ENCODE measurements around the gene OSBPL3.
"Not testable (repeated sequence)": the region's sequence is repeated elsewhere in the genome, so short reads cannot be mapped to it uniquely, and the experiment has no call there.

OSBPL3 gene

GRCh38 chr7:24794751-24795406 lies 185.1 kb downstream of the OSBPL3 start:
- not testable (repeated sequence) for DNase-seq (ENCODE audit: low spot score)

- DNase-seq (ENCODE audit: low spot score) = no peak
Observed at GRCh38 chr7:24793982-24794648, 185.9 kb downstream of the OSBPL3 start.

- DNase-seq (ENCODE audit: low spot score) = no peak
Observed at GRCh38 chr7:24788961-24789576, 190.9 kb downstream of the OSBPL3 start.

DNA sequence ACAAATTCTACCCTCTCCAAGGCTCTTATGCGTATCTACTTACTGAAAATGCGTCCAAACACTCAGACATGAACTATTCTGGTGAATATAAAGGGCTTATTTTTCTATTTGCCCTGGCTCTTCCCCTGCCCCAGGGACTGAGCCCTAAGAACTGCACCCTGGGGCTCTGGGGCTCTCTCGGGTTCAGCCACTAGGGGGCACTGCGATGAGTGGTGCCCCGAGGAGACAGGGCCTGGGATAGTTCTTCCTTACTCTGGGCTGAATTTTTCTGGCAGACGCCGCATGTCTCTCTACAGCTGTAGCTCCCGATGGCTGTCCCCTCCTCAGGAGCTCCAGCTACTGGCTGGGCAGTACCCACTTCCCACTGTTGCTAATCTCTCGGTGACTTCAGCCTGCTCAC lies 191.9 kb downstream of the OSBPL3 start:
- no peak for DNase-seq (ENCODE audit: low spot score)

DNA sequence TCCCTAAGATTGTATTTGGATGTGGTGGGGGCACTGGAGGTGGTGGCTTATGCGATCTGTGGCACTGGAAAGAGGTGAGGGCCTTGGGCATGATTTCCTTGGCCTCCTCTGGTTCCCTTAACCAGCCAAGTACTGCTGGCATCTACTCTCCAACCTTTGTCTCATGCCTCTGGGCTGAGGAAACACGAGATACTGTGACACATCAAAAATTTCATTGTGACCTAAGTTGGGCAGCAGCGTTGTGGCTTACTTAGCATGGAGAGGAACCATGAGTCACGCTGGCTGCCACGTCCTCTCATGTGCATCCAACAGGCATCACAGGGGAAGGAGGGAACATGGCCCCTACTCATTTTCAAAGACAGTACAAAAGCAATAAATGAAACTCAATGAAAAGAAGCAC lies 193.0 kb downstream of the OSBPL3 start:
- DNase-seq (ENCODE audit: low spot score) = no peak

GRCh38 chr7:24786306-24786705 lies 193.7 kb downstream of the OSBPL3 start:
- no peak for DNase-seq (ENCODE audit: low spot score)

DNA sequence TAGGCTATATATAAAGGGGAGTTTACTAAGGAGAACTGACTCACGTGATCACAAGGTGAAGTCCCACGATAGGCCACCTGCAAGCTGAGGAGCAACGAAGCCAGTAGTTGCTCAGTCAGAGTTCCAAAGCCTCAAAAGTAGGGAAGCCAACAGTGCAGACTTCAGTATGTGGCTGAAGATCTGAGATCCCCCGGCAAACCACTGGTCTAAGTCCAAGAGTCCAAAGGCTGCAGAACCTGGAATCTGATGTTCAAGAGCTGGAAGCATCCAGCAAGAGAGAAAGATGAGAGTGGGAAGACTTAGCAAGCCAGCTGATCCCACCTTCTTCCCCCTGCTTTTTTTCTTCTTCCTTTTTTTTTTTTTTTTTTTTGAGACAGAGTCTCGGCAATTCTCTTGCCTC lies 195.7 kb downstream of the OSBPL3 start:
- no peak for DNase-seq (ENCODE audit: low spot score)

DNA sequence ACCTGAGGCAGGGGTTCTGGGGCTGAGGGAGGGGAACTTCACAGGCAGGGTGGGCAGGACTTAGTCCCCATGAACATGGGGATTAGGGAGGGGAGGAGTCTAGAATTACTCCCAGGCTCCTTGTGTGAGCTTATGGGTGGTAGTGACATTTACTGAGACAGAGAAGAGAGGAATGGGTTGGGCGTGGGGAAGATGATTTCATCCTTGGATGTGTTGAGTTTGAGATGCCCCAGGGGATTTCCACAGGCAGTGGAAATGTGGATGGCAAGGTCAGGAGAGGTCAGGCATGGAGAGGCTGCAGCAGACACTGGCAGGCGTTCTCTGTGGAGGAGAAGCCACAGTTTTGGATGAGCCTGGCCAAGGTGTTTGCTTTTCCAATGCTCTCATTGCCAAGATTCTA lies 196.3 kb downstream of the OSBPL3 start:
- no peak for DNase-seq (ENCODE audit: low spot score)

DNA sequence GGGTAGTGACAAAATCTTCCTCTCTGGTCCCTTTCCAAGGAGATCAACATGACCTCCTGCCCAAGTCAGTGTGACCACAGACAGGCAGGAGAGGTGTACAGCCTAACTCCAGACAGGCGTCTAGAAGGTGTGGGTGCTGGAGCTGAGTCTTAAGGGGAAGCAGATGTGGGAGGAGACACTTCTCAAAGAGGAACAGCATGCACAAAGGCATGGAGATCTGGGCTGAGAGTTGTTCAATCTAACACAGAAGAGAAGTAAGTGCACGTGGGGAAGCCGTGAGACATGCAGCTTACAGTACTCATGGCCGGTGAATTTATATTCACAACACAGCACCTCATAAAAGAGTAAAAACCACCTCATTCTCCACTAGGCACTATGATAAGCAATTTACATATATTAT lies 198.9 kb downstream of the OSBPL3 start:
- DNase-seq (ENCODE audit: low spot score) = no peak

- no peak for DNase-seq (ENCODE audit: low spot score)
Observed at GRCh38 chr7:24779283-24779655, 200.7 kb downstream of the OSBPL3 start.

- no peak for DNase-seq (ENCODE audit: low spot score)
Observed at GRCh38 chr7:24778543-24779282, 201.3 kb downstream of the OSBPL3 start.

DNA sequence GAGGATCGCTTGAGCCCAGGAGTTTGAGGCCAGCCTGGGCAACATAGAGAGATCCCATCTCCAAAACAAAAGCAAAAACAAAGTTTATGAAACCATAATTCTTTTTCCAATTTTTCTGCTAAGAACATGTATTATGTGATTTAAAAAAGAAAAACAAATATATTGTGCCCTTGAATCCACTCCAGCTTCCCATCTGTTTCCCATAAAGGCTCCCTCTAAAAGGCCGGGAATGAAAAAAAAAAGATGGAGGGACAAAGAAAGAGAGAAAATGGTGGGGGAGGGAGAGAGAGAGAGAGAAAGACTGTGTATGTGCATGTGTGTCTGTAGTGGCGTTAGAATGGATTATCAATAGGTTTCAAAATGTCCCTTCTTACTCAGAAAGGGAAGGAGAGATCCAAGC lies 202.2 kb downstream of the OSBPL3 start:
- DNase-seq (ENCODE audit: low spot score) = no peak

DNA sequence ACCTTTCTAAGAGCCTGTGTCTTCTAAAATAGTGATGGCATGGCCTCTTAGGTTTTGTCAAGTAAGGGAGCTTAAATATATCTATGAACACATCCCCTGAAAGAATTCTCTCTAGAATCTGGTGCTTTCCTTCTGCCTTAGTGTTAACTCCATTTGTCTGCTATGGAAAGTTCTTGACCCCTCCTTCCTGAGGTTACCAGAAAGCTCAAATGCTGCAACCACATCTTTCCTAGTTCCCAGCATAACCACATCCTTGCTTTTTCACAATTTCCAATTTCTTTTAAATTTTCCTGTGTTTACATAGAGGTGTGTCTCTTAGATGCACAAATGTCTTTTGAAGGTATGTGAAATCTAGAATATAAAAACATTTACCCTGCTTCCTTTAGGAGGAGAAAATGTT lies 206.3 kb downstream of the OSBPL3 start:
- DNase-seq (ENCODE audit: low spot score) = no peak

GRCh38 chr7:24769851-24770250 lies 210.1 kb downstream of the OSBPL3 start:
- no peak for DNase-seq (ENCODE audit: low spot score)

DNA sequence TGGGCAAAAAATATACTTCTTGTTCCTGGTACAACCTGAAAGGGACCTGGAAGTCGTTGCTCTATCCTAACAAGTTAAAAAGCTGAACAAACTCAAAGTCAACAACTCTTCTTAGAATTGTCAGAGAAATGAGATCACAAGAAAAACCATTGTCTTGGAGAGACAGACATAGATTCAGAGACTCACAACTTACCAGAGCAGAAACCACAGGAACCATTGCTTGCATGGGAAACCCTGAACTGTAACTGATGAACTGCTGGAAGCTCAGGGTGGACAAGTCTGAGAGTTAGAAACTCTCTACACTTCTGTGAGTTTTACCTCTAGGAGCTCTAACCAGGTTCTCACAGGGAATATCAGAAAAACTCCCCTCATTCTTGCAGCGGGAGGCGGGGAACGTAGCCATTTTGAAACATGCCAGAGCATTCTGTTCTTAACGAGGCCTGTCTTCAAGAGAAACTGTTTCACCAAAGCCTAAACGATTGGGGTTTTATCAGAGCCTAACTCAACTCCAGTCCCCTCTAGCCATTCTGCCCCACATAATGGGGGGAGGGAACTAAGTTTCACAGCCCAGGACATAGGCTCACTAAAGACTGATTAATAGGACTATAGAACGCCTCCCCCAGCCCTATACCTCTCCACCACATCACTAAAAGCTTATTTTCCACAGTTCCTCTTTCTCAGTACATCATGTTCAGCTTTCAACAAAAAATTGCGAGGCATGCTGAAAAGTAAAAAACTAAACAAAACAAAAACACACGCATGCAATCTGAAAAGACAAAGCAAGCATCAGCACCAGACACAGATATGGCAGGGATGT lies 210.8 kb downstream of the OSBPL3 start:
- DNase-seq (ENCODE audit: low spot score) = no peak

- DNase-seq (ENCODE audit: low spot score) = no peak
Observed at GRCh38 chr7:24767878-24768569, 212.0 kb downstream of the OSBPL3 start.

DNA sequence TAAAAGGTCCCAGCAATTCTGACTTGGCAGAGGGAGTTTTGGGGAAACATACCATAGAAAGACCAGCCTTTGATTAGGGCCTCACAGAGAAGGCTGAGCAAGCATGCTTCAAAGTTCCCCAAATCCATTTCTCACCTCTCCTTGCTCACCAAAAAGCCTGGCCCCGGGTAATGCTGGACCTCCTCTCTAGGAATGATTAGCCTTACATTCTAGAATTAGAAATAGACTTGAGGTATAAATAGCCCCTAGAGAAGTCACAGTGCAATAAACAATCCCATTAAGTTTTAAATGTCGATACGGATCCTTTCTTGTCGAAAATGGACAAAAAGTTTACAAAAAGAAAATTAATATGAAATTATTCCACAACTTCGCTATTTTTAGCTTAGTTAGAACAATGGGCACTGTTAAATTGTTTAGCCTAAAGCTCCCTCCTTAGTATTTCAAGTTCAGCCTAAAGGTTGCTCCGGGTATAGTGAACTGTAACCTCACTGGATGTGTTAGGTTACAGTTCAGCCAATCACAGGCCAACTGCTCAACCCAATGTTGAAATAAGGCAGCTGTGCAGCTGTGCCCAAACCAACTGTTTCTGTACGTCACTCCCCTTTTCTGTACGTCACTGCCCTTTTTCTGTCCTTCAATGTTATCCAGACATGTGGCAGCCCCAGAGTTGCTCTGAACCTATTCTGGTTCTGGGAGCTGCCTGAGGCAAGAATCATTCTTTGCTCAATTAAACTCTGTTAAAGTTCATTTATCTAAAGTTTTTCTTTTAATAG lies 214.8 kb downstream of the OSBPL3 start:
- no peak for DNase-seq (ENCODE audit: low spot score)

DNA sequence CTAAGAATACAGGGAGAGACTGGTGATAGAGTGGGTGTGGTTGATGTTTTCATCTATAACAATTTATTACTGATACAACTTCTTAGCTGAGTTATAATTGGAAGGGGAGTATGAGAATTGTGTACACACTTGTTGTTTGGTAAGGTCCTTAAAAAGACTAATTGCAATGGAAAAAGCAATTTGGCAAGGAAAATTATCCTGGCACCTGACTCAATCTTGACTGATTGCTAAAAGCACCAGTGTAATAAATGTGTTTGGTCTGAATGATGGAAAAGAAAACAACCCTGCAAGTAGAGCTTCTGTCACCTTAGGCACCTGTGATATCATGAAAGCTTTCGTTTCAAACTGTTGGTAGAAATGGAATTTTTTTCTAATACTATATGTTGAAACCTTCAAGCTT lies 216.0 kb downstream of the OSBPL3 start:
- DNase-seq (ENCODE audit: low spot score) = no peak

DNA sequence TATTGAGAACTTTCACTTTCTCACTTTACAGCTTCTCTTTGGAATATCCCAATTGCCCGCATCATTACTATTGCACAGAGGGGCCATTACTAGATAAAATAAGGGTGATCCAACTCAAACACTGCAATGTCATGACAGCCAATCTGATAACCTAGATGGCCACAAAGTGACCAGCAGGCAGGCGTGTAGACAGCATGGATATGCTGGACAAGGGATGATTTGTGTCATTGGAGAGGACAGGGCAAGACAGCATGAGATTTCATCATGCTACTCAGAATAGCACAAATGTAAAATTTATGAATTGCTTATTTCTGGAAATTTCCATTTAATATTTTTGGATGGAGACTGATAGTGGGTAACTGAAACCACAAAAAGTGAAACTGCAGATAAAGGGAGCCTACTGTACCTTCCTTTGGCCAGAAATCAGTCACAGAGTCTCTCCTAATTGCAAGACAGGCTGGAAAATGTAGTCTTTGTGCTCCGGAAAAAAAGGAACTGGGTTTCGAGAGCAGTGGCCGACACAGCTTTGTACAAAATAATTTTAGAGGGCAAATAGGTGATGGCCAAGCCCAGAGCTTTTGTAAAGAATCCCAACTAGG lies 216.6 kb downstream of the OSBPL3 start:
- no peak for DNase-seq (ENCODE audit: low spot score)

GRCh38 chr7:24762771-24763170 lies 217.2 kb downstream of the OSBPL3 start:
- no peak for DNase-seq (ENCODE audit: low spot score)
